HepG2 (cell line): ENCODE results near the gene B3GNT9. TPM values are rescaled to one million over a fixed set of nuclear protein-coding genes. Genes with fewer than 3 reads are reported as not detected.

ENCODE experiments used
- CENPX ChIP-seq: sonication (generic); formaldehyde crosslinking; IDR thresholded peaks from 2 replicates; pipeline ENCODE4 v1.9.0; 2021; ENCODE audit warnings: mild to moderate bottlenecking, missing genetic modification reagents, moderate library complexity
- GABPB1 ChIP-seq: IDR thresholded peaks from 2 replicates; pipeline ENCODE4 v1.6.1; 2016; ENCODE audit warnings: mild to moderate bottlenecking, missing genetic modification reagents, moderate library complexity, missing compliant biosample characterization
- KDM5A ChIP-seq: fragments of 200-600 bp; sonication (generic); IDR thresholded peaks from 2 replicates; pipeline ENCODE4 v1.7.0; 2018; ENCODE audit warnings: antibody characterized with exemption, mild to moderate bottlenecking, low read length, borderline replicate concordance
- KLF9 ChIP-seq: IDR thresholded peaks from 2 replicates; pipeline ENCODE4 v1.6.1; 2016; ENCODE audit warnings: low read depth
- SMAD1 ChIP-seq: sonication (generic); formaldehyde crosslinking; IDR thresholded peaks from 2 replicates; pipeline ENCODE4 v1.4.0; 2020; ENCODE audit warnings: missing genetic modification reagents, low read depth, mild to moderate bottlenecking, borderline replicate concordance
- TOPORS ChIP-seq: sonication (generic); formaldehyde crosslinking; IDR thresholded peaks from 2 replicates; pipeline ENCODE4 v1.8.0; 2023; ENCODE audit warnings: mild to moderate bottlenecking, missing genetic modification reagents
- ZNF235 ChIP-seq: sonication (generic); formaldehyde crosslinking; IDR thresholded peaks from 2 replicates; pipeline ENCODE4 v1.8.1; 2023; ENCODE audit warnings: mild to moderate bottlenecking, missing genetic modification reagents, borderline replicate concordance
- ZNF558 ChIP-seq: sonication (generic); formaldehyde crosslinking; IDR thresholded peaks from 2 replicates; pipeline ENCODE4 v1.9.0; 2022; ENCODE audit warnings: mild to moderate bottlenecking, missing genetic modification reagents, borderline replicate concordance
- polyA plus RNA-seq, 8 experiments: library from polyadenylated mRNA; depleted of rRNA in 3 of 8; stranded (reverse) in 7 of 8; unstranded in 1 of 8; fragments of >200 nt; fragmentation: Illumina TruSeq in 4 of 8; extraction: Trizol in 4 of 8; gene quantifications; 2 replicates each; pipeline versions ENCODE4 v1.2.1 to v1.2.3, GENCODE V29; 2011 to 2016; ENCODE audit warnings: low read depth in 4 of 8, missing spikeins in 1 of 8, mixed read lengths in 1 of 8; ENCODE audit not compliant: insufficient read depth in 1 of 8
- total RNA-seq, 5 experiments: library from RNA; depleted of rRNA; stranded (reverse); fragments of >200 nt; fragmentation: Illumina TruSeq; extraction: Trizol; gene quantifications; 2 replicates each; pipeline ENCODE4 v1.2.3, GENCODE V29; 2016; ENCODE audit warnings: low read depth in 1 of 5
- TF ChIP-seq, protein P1 (sequence below): sonication (generic); formaldehyde crosslinking; IDR thresholded peaks from 2 replicates; pipeline ENCODE4 v1.5.0; 2020; ENCODE audit warnings: mild to moderate bottlenecking, missing genetic modification reagents, borderline replicate concordance
- TF ChIP-seq, protein P2 (sequence below): sonication (generic); formaldehyde crosslinking; IDR thresholded peaks from 2 replicates; pipeline ENCODE4 v1.4.0; 2020; ENCODE audit warnings: missing genetic modification reagents
- TF ChIP-seq, protein P3 (sequence below): fragments of 450-650 bp; IDR thresholded peaks from 2 replicates; pipeline ENCODE4 v1.6.1; 2017
- TF ChIP-seq, protein P4 (sequence below): sonication (generic); formaldehyde crosslinking; IDR thresholded peaks from 2 replicates; pipeline ENCODE4 v1.4.0; 2020; ENCODE audit warnings: missing genetic modification reagents

The B3GNT9 gene
- total and polyA plus RNA-seq, 2 of the 13 experiments (the other 11 are each of a cell fraction or from before 2014, with no cell fraction given) = 1.5 to 3.1 TPM

DNA sequence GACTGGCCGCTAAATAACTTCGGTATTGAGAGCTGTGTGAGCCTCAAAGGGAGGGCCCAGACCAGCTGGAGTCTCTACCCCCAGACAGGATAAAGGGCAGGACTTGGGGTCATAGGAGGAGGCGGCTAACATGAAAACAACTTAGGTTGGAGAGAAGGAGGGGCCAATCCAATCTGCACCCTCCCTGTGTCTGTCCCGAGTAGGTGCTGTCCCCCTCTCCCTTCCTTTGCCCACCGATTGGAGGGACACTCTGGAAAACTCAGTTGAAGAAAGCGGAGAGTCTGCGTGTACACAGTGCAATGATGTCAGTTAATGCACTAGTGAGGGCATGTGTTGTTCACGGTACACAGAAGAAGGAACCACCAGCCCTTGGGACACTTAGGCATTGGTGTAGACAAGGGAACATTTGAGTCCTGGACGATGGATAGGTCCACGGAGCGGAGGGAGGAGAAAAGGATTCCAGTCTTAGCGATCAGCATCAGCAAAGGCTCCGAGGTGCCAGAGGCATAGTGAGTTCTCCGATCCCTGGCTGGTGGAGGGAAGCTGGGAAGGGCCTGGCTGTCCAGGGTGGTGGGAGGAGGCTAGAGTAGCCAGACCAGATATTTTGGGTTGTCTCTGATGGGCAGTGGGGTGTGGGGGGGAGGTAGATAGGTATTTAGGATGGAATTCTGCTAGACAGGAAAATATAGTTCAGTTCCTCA, 20.3 kb upstream of the B3GNT9 start (continued):
- TF ChIP-seq, protein P1, sequence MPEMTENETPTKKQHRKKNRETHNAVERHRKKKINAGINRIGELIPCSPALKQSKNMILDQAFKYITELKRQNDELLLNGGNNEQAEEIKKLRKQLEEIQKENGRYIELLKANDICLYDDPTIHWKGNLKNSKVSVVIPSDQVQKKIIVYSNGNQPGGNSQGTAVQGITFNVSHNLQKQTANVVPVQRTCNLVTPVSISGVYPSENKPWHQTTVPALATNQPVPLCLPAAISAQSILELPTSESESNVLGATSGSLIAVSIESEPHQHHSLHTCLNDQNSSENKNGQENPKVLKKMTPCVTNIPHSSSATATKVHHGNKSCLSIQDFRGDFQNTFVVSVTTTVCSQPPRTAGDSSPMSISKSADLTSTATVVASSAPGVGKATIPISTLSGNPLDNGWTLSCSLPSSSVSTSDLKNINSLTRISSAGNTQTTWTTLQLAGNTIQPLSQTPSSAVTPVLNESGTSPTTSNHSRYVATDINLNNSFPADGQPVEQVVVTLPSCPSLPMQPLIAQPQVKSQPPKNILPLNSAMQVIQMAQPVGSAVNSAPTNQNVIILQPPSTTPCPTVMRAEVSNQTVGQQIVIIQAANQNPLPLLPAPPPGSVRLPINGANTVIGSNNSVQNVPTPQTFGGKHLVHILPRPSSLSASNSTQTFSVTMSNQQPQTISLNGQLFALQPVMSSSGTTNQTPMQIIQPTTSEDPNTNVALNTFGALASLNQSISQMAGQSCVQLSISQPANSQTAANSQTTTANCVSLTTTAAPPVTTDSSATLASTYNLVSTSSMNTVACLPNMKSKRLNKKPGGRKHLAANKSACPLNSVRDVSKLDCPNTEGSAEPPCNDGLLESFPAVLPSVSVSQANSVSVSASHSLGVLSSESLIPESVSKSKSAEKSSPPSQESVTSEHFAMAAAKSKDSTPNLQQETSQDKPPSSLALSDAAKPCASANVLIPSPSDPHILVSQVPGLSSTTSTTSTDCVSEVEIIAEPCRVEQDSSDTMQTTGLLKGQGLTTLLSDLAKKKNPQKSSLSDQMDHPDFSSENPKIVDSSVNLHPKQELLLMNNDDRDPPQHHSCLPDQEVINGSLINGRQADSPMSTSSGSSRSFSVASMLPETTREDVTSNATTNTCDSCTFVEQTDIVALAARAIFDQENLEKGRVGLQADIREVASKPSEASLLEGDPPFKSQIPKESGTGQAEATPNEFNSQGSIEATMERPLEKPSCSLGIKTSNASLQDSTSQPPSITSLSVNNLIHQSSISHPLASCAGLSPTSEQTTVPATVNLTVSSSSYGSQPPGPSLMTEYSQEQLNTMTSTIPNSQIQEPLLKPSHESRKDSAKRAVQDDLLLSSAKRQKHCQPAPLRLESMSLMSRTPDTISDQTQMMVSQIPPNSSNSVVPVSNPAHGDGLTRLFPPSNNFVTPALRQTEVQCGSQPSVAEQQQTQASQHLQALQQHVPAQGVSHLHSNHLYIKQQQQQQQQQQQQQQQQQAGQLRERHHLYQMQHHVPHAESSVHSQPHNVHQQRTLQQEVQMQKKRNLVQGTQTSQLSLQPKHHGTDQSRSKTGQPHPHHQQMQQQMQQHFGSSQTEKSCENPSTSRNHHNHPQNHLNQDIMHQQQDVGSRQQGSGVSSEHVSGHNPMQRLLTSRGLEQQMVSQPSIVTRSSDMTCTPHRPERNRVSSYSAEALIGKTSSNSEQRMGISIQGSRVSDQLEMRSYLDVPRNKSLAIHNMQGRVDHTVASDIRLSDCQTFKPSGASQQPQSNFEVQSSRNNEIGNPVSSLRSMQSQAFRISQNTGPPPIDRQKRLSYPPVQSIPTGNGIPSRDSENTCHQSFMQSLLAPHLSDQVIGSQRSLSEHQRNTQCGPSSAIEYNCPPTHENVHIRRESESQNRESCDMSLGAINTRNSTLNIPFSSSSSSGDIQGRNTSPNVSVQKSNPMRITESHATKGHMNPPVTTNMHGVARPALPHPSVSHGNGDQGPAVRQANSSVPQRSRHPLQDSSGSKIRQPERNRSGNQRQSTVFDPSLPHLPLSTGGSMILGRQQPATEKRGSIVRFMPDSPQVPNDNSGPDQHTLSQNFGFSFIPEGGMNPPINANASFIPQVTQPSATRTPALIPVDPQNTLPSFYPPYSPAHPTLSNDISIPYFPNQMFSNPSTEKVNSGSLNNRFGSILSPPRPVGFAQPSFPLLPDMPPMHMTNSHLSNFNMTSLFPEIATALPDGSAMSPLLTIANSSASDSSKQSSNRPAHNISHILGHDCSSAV (CRISPR knock-in tag) = no peak
- TF ChIP-seq ZNF235 (CRISPR knock-in tag) = no peak
- no peak for TF ChIP-seq TOPORS (CRISPR knock-in tag)
- TF ChIP-seq, protein P2, sequence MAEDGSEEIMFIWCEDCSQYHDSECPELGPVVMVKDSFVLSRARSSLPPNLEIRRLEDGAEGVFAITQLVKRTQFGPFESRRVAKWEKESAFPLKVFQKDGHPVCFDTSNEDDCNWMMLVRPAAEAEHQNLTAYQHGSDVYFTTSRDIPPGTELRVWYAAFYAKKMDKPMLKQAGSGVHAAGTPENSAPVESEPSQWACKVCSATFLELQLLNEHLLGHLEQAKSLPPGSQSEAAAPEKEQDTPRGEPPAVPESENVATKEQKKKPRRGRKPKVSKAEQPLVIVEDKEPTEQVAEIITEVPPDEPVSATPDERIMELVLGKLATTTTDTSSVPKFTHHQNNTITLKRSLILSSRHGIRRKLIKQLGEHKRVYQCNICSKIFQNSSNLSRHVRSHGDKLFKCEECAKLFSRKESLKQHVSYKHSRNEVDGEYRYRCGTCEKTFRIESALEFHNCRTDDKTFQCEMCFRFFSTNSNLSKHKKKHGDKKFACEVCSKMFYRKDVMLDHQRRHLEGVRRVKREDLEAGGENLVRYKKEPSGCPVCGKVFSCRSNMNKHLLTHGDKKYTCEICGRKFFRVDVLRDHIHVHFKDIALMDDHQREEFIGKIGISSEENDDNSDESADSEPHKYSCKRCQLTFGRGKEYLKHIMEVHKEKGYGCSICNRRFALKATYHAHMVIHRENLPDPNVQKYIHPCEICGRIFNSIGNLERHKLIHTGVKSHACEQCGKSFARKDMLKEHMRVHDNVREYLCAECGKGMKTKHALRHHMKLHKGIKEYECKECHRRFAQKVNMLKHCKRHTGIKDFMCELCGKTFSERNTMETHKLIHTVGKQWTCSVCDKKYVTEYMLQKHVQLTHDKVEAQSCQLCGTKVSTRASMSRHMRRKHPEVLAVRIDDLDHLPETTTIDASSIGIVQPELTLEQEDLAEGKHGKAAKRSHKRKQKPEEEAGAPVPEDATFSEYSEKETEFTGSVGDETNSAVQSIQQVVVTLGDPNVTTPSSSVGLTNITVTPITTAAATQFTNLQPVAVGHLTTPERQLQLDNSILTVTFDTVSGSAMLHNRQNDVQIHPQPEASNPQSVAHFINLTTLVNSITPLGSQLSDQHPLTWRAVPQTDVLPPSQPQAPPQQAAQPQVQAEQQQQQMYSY (CRISPR knock-in tag) = 0 out of 2 replicates have a peak, but pooled peaks have one; percentile 30
- no peak for TF ChIP-seq CENPX
- TF ChIP-seq, protein P3, sequence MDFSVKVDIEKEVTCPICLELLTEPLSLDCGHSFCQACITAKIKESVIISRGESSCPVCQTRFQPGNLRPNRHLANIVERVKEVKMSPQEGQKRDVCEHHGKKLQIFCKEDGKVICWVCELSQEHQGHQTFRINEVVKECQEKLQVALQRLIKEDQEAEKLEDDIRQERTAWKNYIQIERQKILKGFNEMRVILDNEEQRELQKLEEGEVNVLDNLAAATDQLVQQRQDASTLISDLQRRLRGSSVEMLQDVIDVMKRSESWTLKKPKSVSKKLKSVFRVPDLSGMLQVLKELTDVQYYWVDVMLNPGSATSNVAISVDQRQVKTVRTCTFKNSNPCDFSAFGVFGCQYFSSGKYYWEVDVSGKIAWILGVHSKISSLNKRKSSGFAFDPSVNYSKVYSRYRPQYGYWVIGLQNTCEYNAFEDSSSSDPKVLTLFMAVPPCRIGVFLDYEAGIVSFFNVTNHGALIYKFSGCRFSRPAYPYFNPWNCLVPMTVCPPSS = no peak
- no peak; the same call in 1 of the 2 replicates for TF ChIP-seq KDM5A
- TF ChIP-seq SMAD1 = peak; percentile 21; the same call in 1 of the 2 replicates
- no peak for TF ChIP-seq ZNF558 (CRISPR knock-in tag)
- TF ChIP-seq, protein P4, sequence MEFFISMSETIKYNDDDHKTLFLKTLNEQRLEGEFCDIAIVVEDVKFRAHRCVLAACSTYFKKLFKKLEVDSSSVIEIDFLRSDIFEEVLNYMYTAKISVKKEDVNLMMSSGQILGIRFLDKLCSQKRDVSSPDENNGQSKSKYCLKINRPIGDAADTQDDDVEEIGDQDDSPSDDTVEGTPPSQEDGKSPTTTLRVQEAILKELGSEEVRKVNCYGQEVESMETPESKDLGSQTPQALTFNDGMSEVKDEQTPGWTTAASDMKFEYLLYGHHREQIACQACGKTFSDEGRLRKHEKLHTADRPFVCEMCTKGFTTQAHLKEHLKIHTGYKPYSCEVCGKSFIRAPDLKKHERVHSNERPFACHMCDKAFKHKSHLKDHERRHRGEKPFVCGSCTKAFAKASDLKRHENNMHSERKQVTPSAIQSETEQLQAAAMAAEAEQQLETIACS (CRISPR knock-in tag) = no peak; the same call in 1 of the 2 replicates
- no peak for TF ChIP-seq GABPB1 (CRISPR knock-in tag)
- TF ChIP-seq KLF9 (CRISPR knock-in tag) = peak; percentile 58; the same call in 1 of the 2 replicates
